Superior temporal gyrus (tissue), 1 donor: ENCODE measurements around the gene TACC2.

Source experiments
- DNase-seq: peaks from one replicate; pipeline ENCODE4 v3.0.0-alpha.2; 2016; ENCODE audit errors: extremely low spot score

TACC2 gene

DNA sequence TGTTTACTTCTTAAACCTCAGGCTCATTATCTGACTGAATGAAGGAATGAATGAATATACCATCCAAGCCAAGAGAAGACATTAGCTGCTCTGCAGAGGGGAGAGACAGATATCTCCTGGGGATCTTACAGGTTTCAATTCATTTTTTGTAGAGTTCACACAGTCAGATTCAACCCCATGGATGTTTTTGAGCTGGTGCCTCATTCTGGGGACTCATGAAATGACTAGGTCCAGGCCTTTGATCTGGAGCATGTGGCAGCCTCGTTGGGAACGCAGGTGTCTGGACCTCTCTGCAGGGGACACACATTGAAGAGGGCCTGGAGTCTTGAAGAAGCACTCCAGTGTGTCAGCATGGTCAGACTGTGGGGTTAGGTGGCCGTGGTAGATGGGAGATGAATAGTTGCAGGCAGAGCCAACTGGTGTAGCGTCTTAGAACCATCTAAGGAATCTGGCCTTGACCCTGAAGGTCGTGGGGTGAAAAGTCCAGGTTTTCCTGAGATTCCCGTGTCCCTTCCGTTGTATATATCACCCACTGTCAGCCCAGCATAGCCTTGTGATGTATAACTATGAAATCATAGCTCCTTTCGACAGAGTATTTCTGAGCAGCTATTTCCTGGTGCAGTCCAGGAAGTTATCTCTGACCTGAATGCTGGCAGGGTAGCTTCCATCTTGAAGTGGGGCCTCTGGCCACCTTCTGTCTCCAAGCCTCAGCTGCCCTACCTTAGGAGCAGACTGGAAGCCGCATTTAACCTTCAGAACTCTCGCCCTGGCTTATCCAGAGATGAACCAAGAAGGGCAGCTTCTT, 304.4 kb downstream of the TACC2 start:
- no peak for DNase-seq

DNA sequence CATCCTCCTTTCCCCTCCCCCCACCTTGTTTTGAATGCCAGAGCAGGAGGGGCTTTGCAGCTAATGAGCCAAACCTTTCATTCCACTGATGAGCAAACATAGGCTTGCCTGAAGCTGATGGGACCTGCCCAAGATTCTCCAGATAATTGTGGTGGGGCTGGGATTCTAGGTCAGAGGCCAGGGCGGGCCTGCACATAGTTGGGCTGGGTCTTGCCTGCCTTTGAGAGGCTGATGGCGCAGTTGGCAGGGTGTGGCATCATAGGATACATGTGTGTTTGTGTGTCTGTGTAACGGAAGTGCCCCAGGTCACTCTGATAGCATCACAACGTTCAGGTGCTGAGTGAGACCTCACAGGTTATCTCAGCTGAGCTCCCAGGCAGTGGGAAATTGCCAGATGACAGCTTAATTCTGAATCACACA, 305.0 kb downstream of the TACC2 start:
- DNase-seq = no peak

DNA sequence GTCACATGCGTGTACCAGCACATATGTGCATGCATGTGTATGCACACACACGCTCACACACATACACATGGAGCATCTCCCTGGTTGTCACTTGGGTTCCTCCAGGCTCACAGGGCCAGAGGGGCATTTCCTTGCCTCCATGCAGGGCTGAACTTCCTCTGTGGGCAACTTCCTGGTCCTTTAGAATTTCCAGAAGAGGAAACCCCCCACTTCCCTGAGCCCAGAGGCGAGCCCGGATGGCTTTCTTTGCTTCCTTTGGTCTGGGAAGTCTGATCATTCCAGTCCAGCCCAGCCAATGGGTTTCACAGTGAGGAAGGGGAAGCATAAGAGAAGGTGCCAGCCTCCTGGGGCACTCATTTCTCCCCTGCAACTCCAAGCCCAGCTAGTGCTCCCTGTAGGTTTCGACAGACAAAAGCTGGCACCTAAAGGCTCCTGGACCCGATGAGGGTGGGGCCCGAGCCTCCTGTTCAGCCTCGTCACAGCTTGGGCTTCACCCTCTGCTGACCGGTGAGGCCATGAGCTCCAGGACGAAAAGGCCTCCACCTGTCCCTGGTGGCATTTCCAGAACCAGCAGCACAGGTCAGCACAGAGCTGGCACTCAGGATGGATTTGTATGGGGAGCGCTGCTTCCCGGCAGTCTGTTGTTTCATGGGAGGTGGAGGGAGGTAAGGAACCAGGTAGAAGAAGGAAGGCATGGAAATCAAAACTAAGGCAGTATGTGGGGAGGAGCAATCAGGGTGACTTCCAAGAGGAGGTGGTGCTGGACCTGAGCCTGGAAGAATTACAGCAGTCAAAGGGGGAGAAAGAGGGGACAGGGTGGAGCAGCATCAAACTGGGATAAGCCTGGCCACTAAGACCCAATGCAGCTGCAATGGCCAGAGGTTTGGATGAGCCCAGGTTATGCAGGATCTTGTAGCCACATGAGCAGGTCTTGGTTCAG, 305.8 kb downstream of the TACC2 start:
- DNase-seq = no peak

GRCh38 chr10:122295451-122295809, 306.5 kb downstream of the TACC2 start:
- DNase-seq = no peak

- DNase-seq = no peak
Measured at GRCh38 chr10:122296363-122297120, 307.6 kb downstream of the TACC2 start.

DNA sequence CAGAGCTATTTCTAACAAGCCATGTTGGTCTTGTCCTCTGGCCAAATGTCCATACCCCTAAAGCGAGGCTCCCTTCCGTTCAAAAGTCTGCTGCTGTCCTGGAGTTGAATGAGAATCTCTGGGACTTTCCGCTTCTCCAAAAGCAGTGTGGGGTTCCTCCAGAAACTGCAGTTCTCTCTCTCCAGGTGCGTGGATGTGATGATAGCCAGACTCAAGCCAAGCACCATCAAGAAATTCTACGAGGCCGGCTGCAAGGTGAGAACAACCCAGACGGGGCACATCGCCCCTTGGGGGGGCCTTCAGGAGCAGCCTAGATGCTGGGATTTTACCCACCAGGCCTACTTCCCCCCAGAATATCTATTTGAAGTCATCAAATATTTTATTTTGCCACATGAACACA, 308.6 kb downstream of the TACC2 start:
- DNase-seq = no peak

GRCh38 chr10:122298206-122298597, 309.2 kb downstream of the TACC2 start:
- DNase-seq = no peak

GRCh38 chr10:122298598-122299301, 309.8 kb downstream of the TACC2 start:
- DNase-seq = peak; percentile 97

DNA sequence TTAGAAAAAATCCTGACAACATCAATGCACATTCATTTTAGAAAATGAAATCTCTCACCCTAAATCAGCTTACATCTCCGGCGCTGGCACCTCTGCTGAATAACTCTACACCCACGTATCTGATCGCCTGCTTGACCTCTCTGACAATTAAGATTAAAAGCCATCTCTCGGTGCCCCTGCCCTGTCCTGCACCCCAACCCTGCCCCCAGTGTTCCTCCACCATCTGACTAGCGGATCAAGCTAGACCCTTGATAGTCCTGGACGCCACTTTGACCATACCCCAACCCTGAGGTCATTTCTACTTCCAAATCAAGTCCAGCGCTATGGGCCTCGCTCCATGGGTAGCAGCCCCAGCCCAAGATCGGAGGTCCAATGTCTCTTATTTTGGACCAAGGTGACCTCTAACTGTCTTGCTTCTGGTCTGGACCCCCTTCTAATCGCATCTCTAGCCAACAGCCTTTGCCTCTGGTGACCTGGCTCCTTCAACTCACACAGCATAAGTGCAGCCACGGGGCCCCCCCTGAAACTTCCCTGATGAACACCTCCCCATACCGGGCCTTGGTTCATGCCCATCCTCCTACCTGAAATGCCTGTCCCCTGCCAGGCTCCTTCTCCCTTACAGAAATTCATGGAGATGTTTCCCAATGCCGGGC, 310.6 kb downstream of the TACC2 start:
- no peak for DNase-seq

GRCh38 chr10:122301055-122301810, 312.3 kb downstream of the TACC2 start:
- DNase-seq = no peak

GRCh38 chr10:122301811-122302115, 312.8 kb downstream of the TACC2 start:
- no peak for DNase-seq

DNA sequence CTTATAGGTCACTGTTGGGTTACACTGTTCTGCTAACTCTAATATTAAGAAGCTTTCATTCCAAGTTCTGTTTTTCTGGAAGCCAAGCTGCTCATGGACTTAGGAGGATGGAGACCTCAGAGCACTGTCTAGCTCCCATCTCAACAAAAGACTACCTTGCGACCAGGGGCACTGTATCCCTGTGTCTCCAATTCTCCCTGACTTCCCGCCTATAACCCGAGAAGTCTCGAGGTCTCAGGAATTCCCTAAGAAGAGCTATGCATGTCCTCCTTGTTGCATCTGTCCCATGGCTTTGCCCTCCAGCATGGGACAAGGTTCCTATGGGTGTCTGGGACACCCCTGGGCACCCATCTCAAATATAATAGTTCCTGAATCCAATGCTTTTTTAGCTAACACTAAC, 313.4 kb downstream of the TACC2 start:
- DNase-seq = no peak

GRCh38 chr10:122303271-122304053, 314.5 kb downstream of the TACC2 start:
- peak; percentile 92 for DNase-seq
